GM23338 (cell line): ENCODE measurements around the gene CHORDC1. TPM values are rescaled to one million over a fixed set of nuclear protein-coding genes. Genes with fewer than 3 reads are reported as not detected.
"Not testable (repeated sequence)": the region's sequence is repeated elsewhere in the genome, so short reads cannot be mapped to it uniquely, and the experiment has no call there.

Experiments used
- ATAC-seq: fragments of 200-7000 bp; cut with Tn5 transposase; 3 replicates; pipeline ENCODE4 v1.9.1; 2020
- DNase-seq: peaks from one replicate; pipeline ENCODE4 v3.0.0-alpha.2; 2015; ENCODE audit warnings: low spot score
- H2AFZ ChIP-seq: fragments of 200-600 bp; sonication (generic); 2 replicates; pipeline ENCODE4 v1.8.0; 2016; ENCODE audit warnings: antibody characterized with exemption, mild to moderate bottlenecking, moderate library complexity
- H3F3A ChIP-seq: fragments of 200-600 bp; sonication (generic); replicated peaks from 2 replicates; pipeline ENCODE4 v1.8.0; 2017; ENCODE audit warnings: antibody characterized with exemption, mixed run types, low read depth
- H3K27ac ChIP-seq: fragments of 200-600 bp; sonication (generic); 2 replicates; pipeline ENCODE4 v1.6.1; 2016; ENCODE audit warnings: low read depth
- H3K27me3 ChIP-seq: fragments of 200-600 bp; sonication (generic); 2 replicates; pipeline ENCODE4 v1.8.0; 2016; ENCODE audit warnings: mild to moderate bottlenecking, mixed run types, moderate library complexity; ENCODE audit not compliant: insufficient read depth
- H3K36me3 ChIP-seq: fragments of 200-600 bp; sonication (generic); 2 replicates; pipeline ENCODE4 v1.8.0; 2016; ENCODE audit warnings: mild to moderate bottlenecking; ENCODE audit not compliant: insufficient read depth
- H3K4me1 ChIP-seq: fragments of 200-600 bp; sonication (generic); 2 replicates; pipeline ENCODE4 v1.8.0; 2016; ENCODE audit warnings: mild to moderate bottlenecking, moderate library complexity; ENCODE audit not compliant: insufficient read depth
- H3K4me2 ChIP-seq: fragments of 200-600 bp; sonication (generic); 2 replicates; pipeline ENCODE4 v1.7.1; 2017; ENCODE audit warnings: mixed run types
- H3K4me3 ChIP-seq: fragments of 200-600 bp; sonication (generic); 2 replicates; pipeline ENCODE4 v1.6.1; 2016; ENCODE audit warnings: mixed run types
- H3K79me2 ChIP-seq: fragments of 200-600 bp; sonication (generic); replicated peaks from 2 replicates; pipeline ENCODE4 v1.8.0; 2017; ENCODE audit warnings: mild to moderate bottlenecking; ENCODE audit not compliant: insufficient read depth
- H3K9me2 ChIP-seq: fragments of 200-600 bp; sonication (generic); 2 replicates; pipeline ENCODE4 v1.8.0; 2017; ENCODE audit not compliant: insufficient read depth
- H4K20me1 ChIP-seq: fragments of 200-600 bp; sonication (generic); replicated peaks from 2 replicates; pipeline ENCODE4 v1.8.0; 2017; ENCODE audit warnings: mild to moderate bottlenecking; ENCODE audit not compliant: insufficient read depth
- H3K27ac Mint-ChIP-seq: 2 replicates; pipeline ENCODE4 v1.8.0; 2020; ENCODE audit warnings: inconsistent platforms, mild to moderate bottlenecking, moderate library complexity, mixed read lengths
- H3K27me3 Mint-ChIP-seq: 3 replicates; pipeline ENCODE4 v1.8.0; 2022; ENCODE audit warnings: low read depth, mild to moderate bottlenecking, moderate library complexity, mixed read lengths, inconsistent platforms; ENCODE audit not compliant: insufficient read depth, poor library complexity
- H3K36me3 Mint-ChIP-seq: 3 replicates; pipeline ENCODE4 v1.8.0; 2021; ENCODE audit warnings: low read depth, mild to moderate bottlenecking, inconsistent platforms, moderate library complexity, mixed read lengths
- H3K4me1 Mint-ChIP-seq: 3 replicates; pipeline ENCODE4 v1.8.0; 2020; ENCODE audit warnings: mild to moderate bottlenecking, inconsistent platforms, mixed read lengths
- H3K4me3 Mint-ChIP-seq: 3 replicates; pipeline ENCODE4 v1.8.0; 2021; ENCODE audit warnings: moderate library complexity, mild to moderate bottlenecking, inconsistent platforms, mixed read lengths
- H3K9me3 Mint-ChIP-seq: 3 replicates; pipeline ENCODE4 v1.8.0; 2020; ENCODE audit warnings: moderate library complexity, mild to moderate bottlenecking, inconsistent platforms, mixed read lengths
- CREB1 ChIP-seq: fragments of 250-450 bp; sonication (Bioruptor Pico); IDR thresholded peaks from 2 replicates; pipeline ENCODE4 v1.5.0; 2020; ENCODE audit warnings: low read depth, mild to moderate bottlenecking, moderate library complexity
- CTCF ChIP-seq, 2 experiments: fragments of 200-600 bp in 1 of 2; sonication (generic) in 1 of 2; conservative IDR thresholded peaks; 2 replicates each; pipeline versions ENCODE4 v1.5.1 to v1.6.1; 2016 to 2017; ENCODE audit warnings: antibody characterized with exemption in 2 of 2, low read depth in 2 of 2, mild to moderate bottlenecking in 2 of 2, moderate library complexity in 1 of 2
- EZH2 ChIP-seq: fragments of 200-600 bp; sonication (generic); IDR thresholded peaks from one replicate; pipeline ENCODE4 v1.8.0; 2017; ENCODE audit warnings: antibody characterized with exemption, mild to moderate bottlenecking, low read depth; ENCODE audit not compliant: unreplicated experiment
- EZH2phosphoT487 ChIP-seq: fragments of 200-600 bp; sonication (generic); IDR thresholded peaks from one replicate; pipeline ENCODE4 v1.8.1; 2018; ENCODE audit warnings: antibody characterized with exemption; ENCODE audit not compliant: unreplicated experiment
- POLR2AphosphoS5 ChIP-seq: IDR thresholded peaks from 2 replicates; pipeline ENCODE4 v1.6.1; 2016; ENCODE audit warnings: antibody characterized with exemption, low read depth
- REST ChIP-seq: IDR thresholded peaks from one replicate; pipeline ENCODE4 v1.6.1; 2018; ENCODE audit warnings: antibody characterized with exemption; ENCODE audit not compliant: unreplicated experiment
- ZNF331 ChIP-seq: fragments of 250-450 bp; sonication (Bioruptor Pico); IDR thresholded peaks from 2 replicates; pipeline ENCODE4 v1.5.0; 2020; ENCODE audit warnings: low read depth, mild to moderate bottlenecking, moderate library complexity
- polyA plus RNA-seq: library from polyadenylated mRNA; unstranded; fragments of >200 nt; fragmentation: Nextera tagmentation; extraction: Ambion mirVana; gene quantifications from 2 replicates; pipeline ENCODE4 v1.2.1, GENCODE V29; 2016
- total RNA-seq: library from RNA; depleted of rRNA; stranded (reverse); fragments of >200 nt; shearing (Covaris generic); gene quantifications from 2 replicates; pipeline ENCODE4 v1.2.3, GENCODE V29; 2014
- TF ChIP-seq, protein P1 (sequence below): fragments of 250-450 bp; sonication (Bioruptor Pico); IDR thresholded peaks from 2 replicates; pipeline ENCODE4 v1.5.0; 2020; ENCODE audit warnings: mild to moderate bottlenecking, moderate library complexity

The CHORDC1 gene
- total and polyA plus RNA-seq, 2 experiments from 2014 or later, result 109 to 192 TPM

DNA sequence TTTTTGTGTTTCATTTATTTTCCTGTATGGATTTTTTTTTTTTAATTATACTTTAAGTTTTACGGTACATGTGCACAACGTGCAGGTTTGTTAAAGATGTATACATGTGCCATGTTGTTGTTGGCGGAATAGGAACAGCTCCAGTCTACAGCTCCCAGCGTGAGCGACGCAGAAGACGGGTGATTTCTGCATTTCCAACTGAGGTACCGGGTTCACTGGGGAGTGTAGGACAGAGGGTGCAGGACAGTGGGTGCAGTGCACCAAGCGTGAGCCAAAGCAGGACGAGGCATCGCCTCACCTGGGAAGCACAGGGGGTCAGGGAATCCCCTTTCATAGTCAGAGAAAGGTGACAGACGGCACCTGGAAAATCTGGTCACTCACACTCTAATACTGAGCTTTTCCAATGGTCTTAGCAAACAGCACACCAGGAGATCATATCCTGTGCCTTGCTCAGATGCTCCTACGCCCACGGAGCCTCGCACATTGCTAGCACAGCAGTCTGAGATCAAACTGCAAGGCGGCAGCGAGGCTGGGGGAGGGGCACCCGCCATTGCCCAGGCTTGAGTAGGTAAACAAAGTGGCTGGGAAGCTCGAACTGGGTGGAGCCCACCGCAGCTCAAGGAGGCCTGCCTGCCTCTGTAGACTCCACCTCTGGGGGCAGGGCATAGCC is 17.3 kb upstream of the CHORDC1 start:
- H3K27ac ChIP-seq, H3K79me2 ChIP-seq, H3K9me3 Mint-ChIP-seq, H3K4me2 ChIP-seq, H3K9me2 ChIP-seq, ATAC-seq, H3K4me3 ChIP-seq, H3K4me3 Mint-ChIP-seq, H3K27me3 ChIP-seq, H4K20me1 ChIP-seq, H3K36me3 ChIP-seq, H3F3A ChIP-seq, H3K36me3 Mint-ChIP-seq, H3K27me3 Mint-ChIP-seq: not testable (repeated sequence)
- H3K27ac Mint-ChIP-seq, result peak overlapping the region; percentile 45
- Histone ChIP-seq H3K4me1 (peaks cover 18% of the 10 kb centered on the region), H2AFZ (peak overlapping the region; percentile 16; the same call in 1 of the 2 replicates)
- peak; percentile 31 for DNase-seq
- H3K4me1 Mint-ChIP-seq, result peaks cover 29% of the 10 kb centered on the region

DNA sequence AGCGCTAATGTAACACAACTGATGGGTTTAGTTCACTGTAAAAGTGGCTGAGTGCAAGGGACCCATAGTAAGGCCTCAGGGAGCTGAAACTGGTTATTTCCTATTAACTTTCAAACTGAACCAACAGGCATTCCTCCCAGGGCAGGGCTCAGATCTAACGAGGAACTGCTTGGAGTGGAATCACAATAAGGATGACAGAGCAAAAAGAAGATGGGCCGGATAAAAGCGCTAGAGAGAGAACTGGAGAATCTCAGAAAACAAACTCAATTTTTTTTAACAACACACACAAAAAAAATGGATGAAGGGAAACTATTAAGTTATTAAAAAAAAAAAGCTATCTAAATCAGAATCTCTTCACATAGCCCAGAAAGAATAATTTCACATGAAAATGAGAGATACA is 14.2 kb upstream of the CHORDC1 start:
- Histone ChIP-seq H3K36me3 (no peaks in the 10 kb centered on the region), H4K20me1 (no peaks in the 10 kb centered on the region), H3K4me2 (no peak overlapping the region), H3K4me1 (0 out of 2 replicates have a peak, but pooled peaks cover 4% of the 10 kb centered on the region), H3K4me3 (no peak overlapping the region), H3K79me2 (no peaks in the 10 kb centered on the region), H3K27me3 (no peaks in the 10 kb centered on the region), H3K27ac (no peak overlapping the region), H3F3A (no peaks in the 10 kb centered on the region), H2AFZ (no peak overlapping the region), H3K9me2 (no peaks in the 10 kb centered on the region)
- Mint-ChIP-seq H3K9me3 (peaks cover 6% of the 10 kb centered on the region), H3K4me3 (no peak overlapping the region), H3K4me1 (peaks cover 12% of the 10 kb centered on the region; the same call in 2 of the 3 replicates), H3K27ac (peak overlapping the region; percentile 69), H3K36me3 (peaks cover 3% of the 10 kb centered on the region; the same call in 2 of the 3 replicates), H3K27me3 (peaks cover 4% of the 10 kb centered on the region)
- ATAC-seq, result no peak; the same call in 2 of the 3 replicates
- peak; percentile 16 for DNase-seq
- TF ChIP-seq, protein P1, sequence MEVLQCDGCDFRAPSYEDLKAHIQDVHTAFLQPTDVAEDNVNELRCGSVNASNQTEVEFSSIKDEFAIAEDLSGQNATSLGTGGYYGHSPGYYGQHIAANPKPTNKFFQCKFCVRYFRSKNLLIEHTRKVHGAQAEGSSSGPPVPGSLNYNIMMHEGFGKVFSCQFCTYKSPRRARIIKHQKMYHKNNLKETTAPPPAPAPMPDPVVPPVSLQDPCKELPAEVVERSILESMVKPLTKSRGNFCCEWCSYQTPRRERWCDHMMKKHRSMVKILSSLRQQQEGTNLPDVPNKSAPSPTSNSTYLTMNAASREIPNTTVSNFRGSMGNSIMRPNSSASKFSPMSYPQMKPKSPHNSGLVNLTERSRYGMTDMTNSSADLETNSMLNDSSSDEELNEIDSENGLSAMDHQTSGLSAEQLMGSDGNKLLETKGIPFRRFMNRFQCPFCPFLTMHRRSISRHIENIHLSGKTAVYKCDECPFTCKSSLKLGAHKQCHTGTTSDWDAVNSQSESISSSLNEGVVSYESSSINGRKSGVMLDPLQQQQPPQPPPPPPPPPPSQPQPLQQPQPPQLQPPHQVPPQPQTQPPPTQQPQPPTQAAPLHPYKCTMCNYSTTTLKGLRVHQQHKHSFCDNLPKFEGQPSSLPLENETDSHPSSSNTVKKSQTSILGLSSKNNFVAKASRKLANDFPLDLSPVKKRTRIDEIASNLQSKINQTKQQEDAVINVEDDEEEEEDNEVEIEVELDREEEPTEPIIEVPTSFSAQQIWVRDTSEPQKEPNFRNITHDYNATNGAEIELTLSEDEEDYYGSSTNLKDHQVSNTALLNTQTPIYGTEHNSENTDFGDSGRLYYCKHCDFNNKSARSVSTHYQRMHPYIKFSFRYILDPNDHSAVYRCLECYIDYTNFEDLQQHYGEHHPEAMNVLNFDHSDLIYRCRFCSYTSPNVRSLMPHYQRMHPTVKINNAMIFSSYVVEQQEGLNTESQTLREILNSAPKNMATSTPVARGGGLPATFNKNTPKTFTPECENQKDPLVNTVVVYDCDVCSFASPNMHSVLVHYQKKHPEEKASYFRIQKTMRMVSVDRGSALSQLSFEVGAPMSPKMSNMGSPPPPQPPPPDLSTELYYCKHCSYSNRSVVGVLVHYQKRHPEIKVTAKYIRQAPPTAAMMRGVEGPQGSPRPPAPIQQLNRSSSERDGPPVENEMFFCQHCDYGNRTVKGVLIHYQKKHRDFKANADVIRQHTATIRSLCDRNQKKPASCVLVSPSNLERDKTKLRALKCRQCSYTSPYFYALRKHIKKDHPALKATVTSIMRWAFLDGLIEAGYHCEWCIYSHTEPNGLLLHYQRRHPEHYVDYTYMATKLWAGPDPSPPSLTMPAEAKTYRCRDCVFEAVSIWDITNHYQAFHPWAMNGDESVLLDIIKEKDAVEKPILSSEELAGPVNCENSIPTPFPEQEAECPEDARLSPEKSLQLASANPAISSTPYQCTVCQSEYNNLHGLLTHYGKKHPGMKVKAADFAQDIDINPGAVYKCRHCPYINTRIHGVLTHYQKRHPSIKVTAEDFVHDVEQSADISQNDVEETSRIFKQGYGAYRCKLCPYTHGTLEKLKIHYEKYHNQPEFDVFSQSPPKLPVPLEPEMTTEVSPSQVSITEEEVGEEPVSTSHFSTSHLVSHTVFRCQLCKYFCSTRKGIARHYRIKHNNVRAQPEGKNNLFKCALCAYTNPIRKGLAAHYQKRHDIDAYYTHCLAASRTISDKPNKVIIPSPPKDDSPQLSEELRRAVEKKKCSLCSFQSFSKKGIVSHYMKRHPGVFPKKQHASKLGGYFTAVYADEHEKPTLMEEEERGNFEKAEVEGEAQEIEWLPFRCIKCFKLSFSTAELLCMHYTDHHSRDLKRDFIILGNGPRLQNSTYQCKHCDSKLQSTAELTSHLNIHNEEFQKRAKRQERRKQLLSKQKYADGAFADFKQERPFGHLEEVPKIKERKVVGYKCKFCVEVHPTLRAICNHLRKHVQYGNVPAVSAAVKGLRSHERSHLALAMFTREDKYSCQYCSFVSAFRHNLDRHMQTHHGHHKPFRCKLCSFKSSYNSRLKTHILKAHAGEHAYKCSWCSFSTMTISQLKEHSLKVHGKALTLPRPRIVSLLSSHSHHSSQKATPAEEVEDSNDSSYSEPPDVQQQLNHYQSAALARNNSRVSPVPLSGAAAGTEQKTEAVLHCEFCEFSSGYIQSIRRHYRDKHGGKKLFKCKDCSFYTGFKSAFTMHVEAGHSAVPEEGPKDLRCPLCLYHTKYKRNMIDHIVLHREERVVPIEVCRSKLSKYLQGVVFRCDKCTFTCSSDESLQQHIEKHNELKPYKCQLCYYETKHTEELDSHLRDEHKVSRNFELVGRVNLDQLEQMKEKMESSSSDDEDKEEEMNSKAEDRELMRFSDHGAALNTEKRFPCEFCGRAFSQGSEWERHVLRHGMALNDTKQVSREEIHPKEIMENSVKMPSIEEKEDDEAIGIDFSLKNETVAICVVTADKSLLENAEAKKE (CRISPR knock-in tag), result no peak
- no peak for TF ChIP-seq CREB1 (CRISPR knock-in tag)
- TF ChIP-seq EZH2phosphoT487, result no peak
- TF ChIP-seq CTCF (conservative IDR thresholded peaks at IDR 0.05; ENCODE audit: low read depth in 2 of 2), result no peak
- no peak for TF ChIP-seq POLR2AphosphoS5
- TF ChIP-seq REST, result no peak
- TF ChIP-seq ZNF331 (CRISPR knock-in tag), result no peak
- no peak for TF ChIP-seq EZH2
